ENCODE data around the gene MPRIP. TPM values are rescaled to one million over a fixed set of nuclear protein-coding genes. Genes with fewer than 3 reads are reported as not detected.
A peak's percentile ranks its signal among the peaks of the same experiment; 100 is the strongest.

MPRIP gene
- total and polyA plus RNA-seq, 2 donors (not counting 1 experiment from before 2014, with no cell fraction given), result 130 to 299 TPM

GRCh38 chr17:17177176-17177575 is 134.9 kb downstream of the MPRIP start:
- Histone ChIP-seq H3K27me3 (replicated peaks in 1 of 4; ENCODE audit: control extremely low read depth in 1 of 4, control insufficient read depth in 3 of 4, insufficient read depth in 4 of 4, low read length in 3 of 4) (no peaks in the 10 kb centered on the region), H2AFZ (ENCODE audit: insufficient read depth, low read depth, low read length, poor library complexity, severe bottlenecking) (no peak overlapping the region), H3K4me3 (ENCODE audit: control extremely low read depth in 1 of 5, extremely low read depth in 1 of 5, insufficient read depth in 1 of 5, low read depth in 2 of 5, low read length in 4 of 5) (no peak overlapping the region), H3K4me1 (ENCODE audit: control insufficient read depth in 2 of 2, insufficient read depth in 2 of 2, low read length in 2 of 2) (peaks cover 31 to 39% of the 10 kb centered on the region in 2 donors), H4K20me1 (ENCODE audit: control insufficient read depth, insufficient read depth, low read length, poor library complexity, severe bottlenecking) (peaks cover 9% of the 10 kb centered on the region), H3K79me2 (ENCODE audit: control insufficient read depth, insufficient read depth, low read length) (no peaks in the 10 kb centered on the region), H3K9me3 (ENCODE audit: control extremely low read depth in 1 of 3, control insufficient read depth in 2 of 3, insufficient read depth in 1 of 3, low read length in 2 of 3) (no peaks in the 10 kb centered on the region), H3K27ac (ENCODE audit: low read length in 2 of 2) (peak overlapping the region in 1 of 2 donors; percentile 63), H3K9ac (ENCODE audit: low read length) (no peak overlapping the region), H3K36me3 (replicated peaks in 1 of 2; ENCODE audit: control extremely low read depth in 1 of 2, control insufficient read depth in 1 of 2, extremely low read depth in 1 of 2, insufficient read depth in 2 of 2, low read length in 1 of 2) (peaks cover 6 to 81% of the 10 kb centered on the region in 2 experiments), H3K4me2 (replicated peaks; ENCODE audit: low read depth, low read length, poor library complexity, severe bottlenecking) (no peak overlapping the region)
- H3K4me1 Mint-ChIP-seq, result peaks cover 56% of the 10 kb centered on the region
- ChIA-PET CTCF (interaction anchor here (1.1 kb wide), 1 partner anchor 183 kb away, joined by 3 read pairs; no protein-coding TSS in a partner anchor), POLR2A (no interaction called here)
- no peak for TF ChIP-seq EZH2 (IDR thresholded peaks at IDR 0.05; ENCODE audit: borderline replicate concordance, insufficient read depth, low read depth, low read length, poor library complexity, severe bottlenecking)
- TF ChIP-seq CTCF (IDR thresholded peaks at IDR 0.05), result no peak
- H3K4me3 Mint-ChIP-seq, result no peak overlapping the region
- DNase-seq (no peak), ATAC-seq (ENCODE audit: low read depth) (no peak)
- H3K27me3 Mint-ChIP-seq, result no peaks in the 10 kb centered on the region
- peak overlapping the region; percentile 28 for H3K27ac Mint-ChIP-seq
- no peaks in the 10 kb centered on the region for H3K9me3 Mint-ChIP-seq (ENCODE audit: insufficient read depth)
- 97% methylated on average over 11 of the region's 12 CpGs for WGBS (ENCODE audit: insufficient coverage)
- intact Hi-C loops (cut with micrococcal nuclease), result no loop called here

- TF ChIP-seq EZH2 (IDR thresholded peaks at IDR 0.05; ENCODE audit: borderline replicate concordance, insufficient read depth, low read depth, low read length, poor library complexity, severe bottlenecking) (no peak), CTCF (IDR thresholded peaks at IDR 0.05) (no peak)
- H3K4me2 ChIP-seq (replicated peaks; ENCODE audit: low read depth, low read length, poor library complexity, severe bottlenecking), result no peak overlapping the region
- H3K4me1 ChIP-seq (ENCODE audit: control insufficient read depth in 2 of 2, insufficient read depth in 2 of 2, low read length in 2 of 2), result peaks cover 39 to 49% of the 10 kb centered on the region in 2 donors
- no peak overlapping the region for H3K4me3 Mint-ChIP-seq
- no peaks in the 10 kb centered on the region for H3K27me3 ChIP-seq (replicated peaks in 1 of 4; ENCODE audit: control extremely low read depth in 1 of 4, control insufficient read depth in 3 of 4, insufficient read depth in 4 of 4, low read length in 3 of 4)
- no peak for DNase-seq
- no peak overlapping the region for H3K4me3 ChIP-seq (ENCODE audit: control extremely low read depth in 1 of 5, extremely low read depth in 1 of 5, insufficient read depth in 1 of 5, low read depth in 2 of 5, low read length in 4 of 5)
- H3K27ac Mint-ChIP-seq, result peak overlapping the region; percentile 80
- peaks cover 9 to 72% of the 10 kb centered on the region in 2 experiments for H3K36me3 ChIP-seq (replicated peaks in 1 of 2; ENCODE audit: control extremely low read depth in 1 of 2, control insufficient read depth in 1 of 2, extremely low read depth in 1 of 2, insufficient read depth in 2 of 2, low read length in 1 of 2)
- H2AFZ ChIP-seq (ENCODE audit: insufficient read depth, low read depth, low read length, poor library complexity, severe bottlenecking), result no peak overlapping the region
- H3K9me3 Mint-ChIP-seq (ENCODE audit: insufficient read depth), result no peaks in the 10 kb centered on the region
- H3K27ac ChIP-seq (ENCODE audit: low read length in 2 of 2), result peak overlapping the region; percentile 33 to 35
- ChIA-PET CTCF (interaction anchor here (0.7 kb wide), 1 partner anchor 101 kb away, joined by 3 read pairs; no protein-coding TSS in a partner anchor), POLR2A (interaction anchor here (0.6 kb wide), 3 partner anchors 178 to 643 kb away, joined by 3 to 7 read pairs (median 5); no protein-coding TSS in a partner anchor)
- no peaks in the 10 kb centered on the region for H3K79me2 ChIP-seq (ENCODE audit: control insufficient read depth, insufficient read depth, low read length)
- no peak for ATAC-seq (ENCODE audit: low read depth)
- WGBS (ENCODE audit: insufficient coverage), result no CpG with 5 or more reads among the region's 2 CpGs
- intact Hi-C loops (cut with micrococcal nuclease), result no loop called here
- peaks cover 0 to 4% (median 0%) of the 10 kb centered on the region in 3 donors for H3K9me3 ChIP-seq (ENCODE audit: control extremely low read depth in 1 of 3, control insufficient read depth in 2 of 3, insufficient read depth in 1 of 3, low read length in 2 of 3)
- peaks cover 56% of the 10 kb centered on the region for H3K4me1 Mint-ChIP-seq
- H4K20me1 ChIP-seq (ENCODE audit: control insufficient read depth, insufficient read depth, low read length, poor library complexity, severe bottlenecking), result peaks cover 9% of the 10 kb centered on the region
- H3K9ac ChIP-seq (ENCODE audit: low read length), result no peak overlapping the region
- H3K27me3 Mint-ChIP-seq, result no peaks in the 10 kb centered on the region
Measured at GRCh38 chr17:17179371-17179827, 137.1 kb downstream of the MPRIP start.
